Stimulated activated CD8-positive, alpha-beta memory T cell treated with anti-CD3 and anti-CD28 coated beads, Interleukin-12 subunit alpha, Interleukin-12 subunit beta, amount 100 ng/mL, for 24 hours (primary cell): ENCODE data around the gene NOS1AP.

Source experiments
- DNase-seq: peaks from one replicate; pipeline ENCODE4 v3.0.0-alpha.2; 2020; ENCODE audit errors: extremely low read depth

The NOS1AP gene

DNA sequence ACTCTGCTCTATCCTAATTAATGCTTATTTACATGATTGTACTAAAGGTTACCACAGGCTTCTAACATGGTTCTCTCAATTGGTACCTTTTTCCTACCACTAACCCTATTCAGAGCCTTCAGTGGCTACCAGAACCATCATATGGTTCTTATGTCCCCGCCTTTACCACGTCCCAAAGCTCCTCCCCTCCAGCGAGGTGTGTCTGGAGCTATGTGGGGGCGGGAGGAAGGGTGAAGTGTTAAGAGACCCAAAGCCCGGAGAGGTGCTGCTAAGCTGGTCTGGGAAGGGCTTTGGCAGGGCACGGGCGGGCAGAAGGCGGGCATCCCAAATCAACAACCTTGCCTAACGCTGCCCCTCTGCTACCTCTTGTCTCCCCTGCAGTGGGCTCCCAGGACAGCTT lies 297.2 kb downstream of the NOS1AP start:
- no peak for DNase-seq

DNA sequence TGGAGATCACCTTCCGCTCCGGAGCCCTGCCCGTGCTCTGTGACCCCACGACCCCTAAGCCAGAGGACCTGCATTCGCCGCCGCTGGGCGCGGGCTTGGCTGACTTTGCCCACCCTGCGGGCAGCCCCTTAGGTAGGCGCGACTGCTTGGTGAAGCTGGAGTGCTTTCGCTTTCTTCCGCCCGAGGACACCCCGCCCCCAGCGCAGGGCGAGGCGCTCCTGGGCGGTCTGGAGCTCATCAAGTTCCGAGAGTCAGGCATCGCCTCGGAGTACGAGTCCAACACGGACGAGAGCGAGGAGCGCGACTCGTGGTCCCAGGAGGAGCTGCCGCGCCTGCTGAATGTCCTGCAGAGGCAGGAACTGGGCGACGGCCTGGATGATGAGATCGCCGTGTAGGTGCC lies 297.6 kb downstream of the NOS1AP start:
- DNase-seq, result no peak

DNA sequence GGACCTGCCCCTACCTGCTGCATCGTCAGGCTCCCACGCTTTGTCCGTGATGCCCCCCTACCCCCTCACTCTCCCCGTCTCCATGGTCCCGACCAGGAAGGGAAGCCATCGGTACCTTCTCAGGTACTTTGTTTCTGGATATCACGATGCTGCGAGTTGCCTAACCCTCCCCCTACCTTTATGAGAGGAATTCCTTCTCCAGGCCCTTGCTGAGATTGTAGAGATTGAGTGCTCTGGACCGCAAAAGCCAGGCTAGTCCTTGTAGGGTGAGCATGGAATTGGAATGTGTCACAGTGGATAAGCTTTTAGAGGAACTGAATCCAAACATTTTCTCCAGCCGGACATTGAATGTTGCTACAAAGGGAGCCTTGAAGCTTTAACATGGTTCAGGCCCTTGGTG lies 298.3 kb downstream of the NOS1AP start:
- no peak for DNase-seq

DNA sequence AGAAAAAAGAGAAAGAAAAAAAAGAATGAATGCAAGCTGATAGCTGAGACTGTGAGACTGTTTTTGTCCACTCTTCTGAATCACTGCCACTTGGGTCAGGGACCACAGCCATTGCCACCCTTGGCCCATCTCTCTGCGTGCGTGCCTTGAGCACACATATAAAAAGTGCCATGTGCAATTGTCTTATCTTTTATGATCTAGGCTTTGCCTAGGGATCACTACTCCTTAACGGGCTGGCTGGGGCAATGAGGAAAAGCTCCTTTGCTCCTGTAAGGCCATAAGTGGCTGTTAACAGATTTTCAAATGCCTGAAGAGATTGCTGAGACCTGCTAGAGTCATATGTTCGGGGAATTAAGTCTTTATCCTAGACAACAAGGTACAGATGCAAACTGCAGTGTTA lies 299.0 kb downstream of the NOS1AP start:
- DNase-seq, result no peak

DNA sequence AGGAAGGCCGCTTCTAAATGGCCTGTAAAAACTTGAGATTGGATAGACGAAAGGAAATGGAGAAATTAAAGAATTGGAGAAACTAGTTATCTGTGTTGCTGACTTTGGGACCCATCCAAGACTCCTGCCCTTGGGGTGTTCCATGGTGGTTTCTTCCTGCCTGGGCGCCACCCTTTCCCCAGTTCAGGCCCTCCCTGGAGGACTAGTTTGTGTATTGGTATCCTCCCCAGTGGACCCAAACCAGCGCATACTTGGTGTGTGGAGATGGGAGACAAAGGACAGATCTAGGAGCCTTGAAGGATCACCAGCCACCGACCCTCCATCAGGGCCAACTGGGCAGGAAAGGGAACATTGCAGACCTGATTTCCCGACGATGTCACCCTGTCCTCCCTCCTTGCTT lies 300.1 kb downstream of the NOS1AP start:
- no peak for DNase-seq

DNA sequence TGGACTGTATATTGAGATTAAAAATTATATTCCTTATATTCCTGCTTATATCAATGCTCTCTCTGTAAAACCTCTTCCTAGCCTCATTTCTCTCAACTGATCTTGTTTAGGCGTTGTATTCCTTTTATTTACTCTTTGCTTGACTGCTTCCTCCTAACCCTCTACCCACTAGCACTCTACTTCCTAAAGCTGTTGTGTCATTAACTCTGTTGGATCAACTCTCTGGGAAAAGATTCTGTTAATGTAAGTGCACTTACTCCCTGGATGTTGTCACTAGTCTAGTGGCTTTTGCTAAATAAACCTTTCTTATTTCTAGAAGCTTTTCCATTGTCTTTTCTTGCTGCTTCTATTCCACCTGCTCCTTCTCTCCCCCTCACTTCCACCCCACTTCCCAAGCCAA lies 300.7 kb downstream of the NOS1AP start:
- no peak for DNase-seq

DNA sequence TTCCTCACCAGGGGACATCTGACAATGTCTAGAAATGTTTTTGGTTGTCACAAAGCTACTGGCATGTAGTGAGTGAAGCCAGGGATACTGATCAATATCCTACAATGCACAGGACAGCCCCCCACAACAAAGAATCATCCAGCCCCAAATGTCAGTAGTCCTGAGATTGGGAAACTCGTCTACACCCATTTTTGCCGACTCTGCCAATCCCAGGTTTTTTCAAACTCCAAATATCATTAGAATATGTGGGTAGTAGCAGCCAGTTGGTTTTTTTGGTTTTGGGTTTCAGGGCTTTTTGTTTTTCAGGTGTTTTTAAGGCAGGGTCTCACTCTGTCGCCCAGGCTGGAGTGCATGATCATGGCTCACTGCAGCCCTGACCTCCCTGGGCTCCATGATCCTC lies 301.2 kb downstream of the NOS1AP start:
- DNase-seq, result no peak

DNA sequence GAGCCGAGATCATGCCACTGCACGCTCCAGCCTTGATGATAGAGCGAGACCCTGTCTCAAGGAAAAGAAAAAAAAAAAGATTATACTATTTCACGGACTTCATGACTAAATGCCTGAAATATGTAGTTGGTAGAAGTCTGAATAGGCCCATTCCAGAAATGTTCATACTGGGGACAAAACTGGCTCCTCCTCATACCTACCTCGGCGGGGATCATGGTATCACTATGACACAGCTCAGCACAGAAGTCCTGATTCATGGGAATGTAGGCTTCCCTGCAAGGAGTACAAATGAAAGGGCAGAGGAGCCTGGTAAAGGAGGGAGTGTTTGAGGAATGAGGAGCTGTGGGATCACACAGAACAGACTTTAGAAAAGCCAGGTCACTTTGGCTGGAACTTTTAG lies 302.1 kb downstream of the NOS1AP start:
- no peak for DNase-seq

DNA sequence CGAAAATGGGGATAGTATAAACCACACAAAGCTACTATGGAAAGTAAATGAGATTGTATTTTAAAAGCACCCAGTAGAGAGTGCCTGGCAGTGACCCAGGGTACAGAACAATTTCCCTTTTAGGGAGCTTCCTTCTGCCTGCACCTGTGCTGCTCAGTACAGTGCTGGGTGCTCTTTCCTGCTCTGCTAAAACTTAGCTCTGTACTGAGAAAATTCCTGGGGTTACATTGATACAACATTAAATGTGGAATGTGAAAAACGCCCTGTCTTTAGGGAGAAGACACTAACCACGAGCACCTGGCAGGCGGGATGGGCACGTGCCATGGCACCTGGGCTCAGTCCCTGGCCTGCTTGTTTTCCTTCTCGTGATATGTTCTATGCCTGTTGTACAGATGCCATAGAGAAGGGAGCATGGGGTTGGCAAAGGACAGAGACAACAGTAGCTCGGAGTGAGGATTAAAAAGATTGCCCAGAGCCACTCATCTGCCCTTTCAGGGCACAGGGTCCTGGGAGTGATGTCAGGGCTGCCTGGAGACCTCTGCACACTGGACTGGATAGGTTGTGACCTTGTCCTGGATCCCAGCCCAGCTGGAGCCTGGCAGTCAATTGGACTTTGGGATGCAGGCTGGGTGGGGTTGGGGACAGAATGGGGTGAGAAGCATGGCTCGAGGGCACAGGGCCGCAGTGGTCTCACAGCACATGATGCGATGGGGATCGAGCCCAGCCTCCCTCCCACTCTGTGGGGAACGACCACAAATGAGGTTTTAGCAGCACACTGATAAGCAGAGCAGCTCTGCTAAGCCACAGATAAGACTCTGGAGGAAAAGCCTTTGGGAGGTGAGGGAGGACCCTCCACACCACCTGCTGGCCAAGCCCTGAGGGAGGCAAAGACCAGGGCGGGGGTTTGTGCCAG lies 302.9 kb downstream of the NOS1AP start:
- DNase-seq, result no peak

DNA sequence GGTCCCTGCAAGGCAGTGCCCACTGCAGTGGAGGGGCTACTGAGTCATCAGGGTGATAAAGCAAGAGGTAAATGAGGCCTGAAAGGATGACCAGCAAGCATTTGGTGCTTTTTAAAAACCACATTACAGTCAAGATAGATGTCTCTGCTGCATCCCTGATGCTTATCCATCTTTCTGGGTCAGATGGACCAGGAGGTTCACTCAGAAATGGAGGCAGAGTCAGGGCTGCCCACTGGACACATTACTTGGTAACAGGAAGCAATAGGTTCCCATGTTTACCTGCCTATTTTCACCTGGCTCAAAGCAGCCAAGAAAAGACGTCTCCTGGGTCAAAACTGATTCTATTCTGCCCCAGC lies 303.6 kb downstream of the NOS1AP start:
- no peak for DNase-seq

DNA sequence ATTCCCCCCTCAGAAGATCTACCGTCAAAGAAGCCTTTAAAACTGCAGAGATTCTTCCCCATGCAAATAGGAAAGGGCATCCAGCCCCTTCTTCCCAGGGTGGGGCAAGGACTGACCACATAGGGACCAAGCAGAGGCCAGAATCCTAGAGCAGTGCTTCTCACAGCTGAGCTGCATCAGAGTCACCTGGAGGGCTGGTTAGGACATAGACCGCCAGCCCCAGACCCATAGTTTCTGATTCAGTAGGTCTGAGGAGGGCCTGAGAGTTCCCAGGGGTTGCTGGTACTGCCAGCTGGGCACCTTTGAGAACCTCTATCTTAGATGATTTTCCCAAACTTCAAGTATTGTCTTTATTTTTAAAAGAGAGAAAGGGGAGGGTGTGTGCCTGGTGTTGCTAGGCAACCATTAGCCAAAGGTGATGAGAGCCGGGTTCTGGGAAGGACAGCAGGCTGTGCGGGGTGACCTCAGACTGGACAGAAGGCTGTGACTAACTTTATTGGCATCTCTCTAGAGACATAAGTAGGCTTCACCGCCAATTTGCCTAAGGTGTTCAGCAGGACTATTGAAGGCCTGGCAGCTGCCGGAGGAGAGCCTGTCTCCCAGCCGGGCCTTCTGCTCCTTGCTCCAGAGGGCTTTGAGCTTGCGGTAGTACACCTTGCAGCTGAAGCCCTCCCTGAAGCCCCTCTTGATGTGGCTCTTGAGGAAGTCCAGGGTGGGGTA lies 304.2 kb downstream of the NOS1AP start:
- DNase-seq, result no peak

DNA sequence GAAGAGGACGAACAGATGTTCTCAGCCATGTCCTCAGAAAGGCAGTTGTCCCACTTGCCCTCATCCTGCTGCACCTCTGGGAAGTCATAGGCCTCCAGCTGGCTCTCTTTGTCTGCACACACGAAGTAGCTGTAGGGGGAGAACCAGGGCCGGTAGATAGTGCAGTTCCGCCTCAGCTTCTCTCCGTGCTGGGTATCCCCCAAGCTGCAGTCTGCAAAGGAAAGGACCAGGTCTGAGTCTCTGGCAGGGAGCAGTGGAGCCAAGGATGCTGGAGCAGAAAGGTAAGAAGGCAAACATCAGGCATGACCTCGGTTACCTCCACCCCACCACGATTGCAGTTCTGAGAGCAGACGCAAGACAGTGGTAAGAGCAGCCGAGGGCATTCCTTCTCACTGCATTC lies 304.9 kb downstream of the NOS1AP start:
- DNase-seq, result no peak

DNA sequence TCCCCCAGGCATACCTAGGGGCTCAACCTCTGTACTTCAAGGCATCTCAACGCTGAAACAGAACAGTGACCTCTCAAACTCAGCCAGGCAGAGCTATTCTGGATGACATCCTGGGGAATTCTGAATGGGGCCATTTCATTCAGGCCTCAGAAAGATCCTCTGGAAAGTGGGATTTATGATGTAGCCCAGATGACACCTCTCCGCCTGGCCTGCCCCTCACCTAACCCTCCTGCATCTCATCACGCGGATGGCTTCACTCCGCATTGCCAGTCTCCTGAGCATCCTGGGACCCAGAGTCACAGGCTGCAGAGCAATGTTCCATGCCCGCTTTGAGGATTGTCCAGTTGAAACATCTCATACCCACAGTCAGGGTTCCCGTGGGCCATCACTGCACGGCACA lies 306.0 kb downstream of the NOS1AP start:
- DNase-seq, result no peak

DNA sequence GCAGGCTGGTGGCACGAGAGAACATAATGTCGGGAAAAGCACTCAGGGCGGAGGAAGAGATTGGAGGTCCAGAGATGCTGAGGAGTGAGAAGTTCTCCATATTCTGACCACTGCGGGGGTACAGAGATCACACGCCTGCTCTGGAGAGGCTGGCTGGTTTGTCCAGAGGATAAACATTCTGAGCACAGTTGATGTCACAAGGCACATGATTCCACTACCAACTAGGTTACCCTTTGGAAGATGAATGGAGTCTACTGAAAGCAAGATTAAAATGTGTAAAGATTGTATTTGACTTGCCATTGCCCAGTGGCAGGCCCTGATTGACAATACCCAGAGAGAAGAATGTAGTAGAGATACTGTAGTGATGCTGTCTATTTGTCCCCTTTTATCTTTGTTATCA lies 307.2 kb downstream of the NOS1AP start, which contains the start of gene SPATA46:
SPATA46 (minus strand) TSS at position 164 of the 400 bp plus-strand sequence; CDS start at position 100, 64 bp downstream.
- no peak for DNase-seq

DNA sequence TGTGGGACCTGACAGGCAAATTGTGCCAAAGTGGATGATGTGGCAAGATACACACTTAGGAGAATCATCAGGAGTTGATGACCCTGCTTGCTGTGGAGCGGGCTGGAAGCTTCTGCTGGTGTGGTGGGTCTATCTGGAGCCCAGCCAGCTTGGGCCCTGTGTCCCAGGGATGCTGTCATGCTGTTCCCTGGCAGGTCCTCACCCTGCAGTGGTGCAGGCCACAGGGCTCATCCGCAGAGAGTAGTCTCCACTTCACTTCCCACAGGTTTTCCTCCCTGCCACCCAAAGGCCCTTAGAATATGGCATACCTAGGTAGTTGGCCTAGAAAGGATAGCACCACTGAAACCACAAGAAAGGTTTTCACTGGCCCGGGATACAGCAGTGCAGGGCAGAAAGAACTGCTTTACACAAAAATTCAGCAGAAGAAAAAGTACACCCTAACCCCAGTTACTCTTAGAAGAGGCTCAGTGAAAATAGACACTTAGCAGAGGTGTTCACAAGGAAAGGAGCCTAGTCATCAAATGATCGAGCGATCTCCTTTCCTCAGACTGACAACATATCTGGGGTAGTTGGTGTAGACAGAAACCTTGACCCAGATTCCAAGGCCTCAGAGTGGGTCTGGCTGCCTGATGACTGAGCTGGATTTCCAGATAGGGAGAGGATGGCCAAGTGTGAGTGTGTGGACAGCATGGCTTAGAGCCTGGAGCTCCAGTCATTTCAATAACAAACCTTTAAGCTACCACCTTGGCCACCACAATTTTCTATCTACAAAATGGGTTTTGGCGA lies 310.8 kb downstream of the NOS1AP start:
- no peak for DNase-seq

DNA sequence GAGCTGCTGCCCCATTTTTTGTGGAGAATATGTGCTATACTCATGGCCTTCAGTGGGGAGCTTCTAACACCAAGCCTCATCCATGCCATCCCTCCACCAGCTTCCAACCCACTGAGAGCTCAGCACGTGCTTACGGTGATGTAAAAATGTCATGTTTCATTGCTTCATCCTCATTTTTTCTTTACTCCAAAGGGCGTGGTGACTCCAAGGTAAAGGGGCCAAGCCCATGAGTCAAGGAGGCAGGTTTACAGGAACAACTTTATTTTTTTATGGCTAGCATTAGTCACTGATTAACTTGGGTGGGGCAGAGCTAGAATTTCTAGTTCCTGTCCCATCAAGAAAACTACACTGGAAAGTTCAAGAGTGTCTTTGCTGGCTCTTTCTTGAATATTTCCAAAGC lies 311.9 kb downstream of the NOS1AP start, which contains the start of gene C1orf226:
C1orf226 (plus strand) TSS at position 346 of the 400 bp plus-strand sequence. CDS start 174 bp downstream, outside the sequence.
- DNase-seq, result no peak

DNA sequence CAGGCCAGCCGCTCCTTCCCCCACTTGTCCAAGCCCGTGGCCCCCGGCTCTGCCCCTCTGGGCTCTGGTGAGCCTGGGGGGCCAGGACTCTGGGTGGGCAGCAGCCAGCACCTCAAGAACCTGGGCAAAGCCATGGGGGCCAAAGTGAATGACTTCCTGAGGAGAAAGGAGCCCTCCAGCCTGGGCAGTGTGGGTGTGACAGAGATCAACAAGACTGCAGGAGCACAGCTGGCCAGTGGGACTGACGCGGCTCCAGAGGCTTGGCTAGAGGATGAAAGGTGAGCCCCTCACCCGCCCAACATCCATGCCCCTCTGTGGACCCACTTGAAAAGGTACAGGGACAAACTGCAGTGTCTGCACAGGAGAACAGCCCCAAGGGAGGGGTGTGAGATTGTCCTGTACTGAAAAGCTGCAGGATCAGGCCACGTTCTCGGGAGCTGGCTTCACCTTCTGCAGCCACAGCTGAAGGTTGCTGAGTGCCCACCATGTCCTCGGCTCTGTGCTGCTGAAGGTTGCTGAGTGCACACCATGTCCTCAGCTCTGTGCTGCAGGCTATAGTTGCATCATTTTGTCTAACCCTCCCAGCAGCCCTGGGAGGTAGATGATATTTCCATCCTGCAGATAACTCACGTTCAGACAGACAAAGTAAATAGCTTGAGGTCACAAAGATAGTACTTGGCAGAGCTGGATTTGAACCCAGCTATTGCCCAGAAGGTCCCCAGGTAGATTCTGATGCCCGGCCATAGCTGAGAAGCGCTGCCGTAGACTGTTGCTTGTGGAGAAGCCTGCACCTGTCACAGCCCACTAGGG lies 312.7 kb downstream of the NOS1AP start:
- no peak for DNase-seq

DNA sequence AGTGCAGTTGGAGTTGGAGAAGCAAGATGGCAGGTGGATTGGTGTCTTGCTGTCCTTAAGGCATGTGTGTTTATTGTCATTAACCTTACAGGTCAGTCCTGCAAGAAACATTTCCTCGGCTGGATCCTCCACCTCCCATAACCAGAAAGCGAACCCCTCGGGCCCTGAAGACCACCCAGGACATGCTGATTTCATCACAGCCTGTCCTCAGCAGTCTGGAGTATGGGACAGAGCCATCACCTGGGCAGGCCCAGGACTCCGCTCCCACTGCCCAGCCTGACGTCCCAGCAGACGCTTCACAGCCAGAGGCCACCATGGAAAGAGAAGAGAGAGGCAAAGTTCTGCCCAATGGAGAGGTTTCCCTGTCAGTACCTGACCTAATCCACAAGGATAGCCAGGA lies 313.6 kb downstream of the NOS1AP start:
- no peak for DNase-seq

DNA sequence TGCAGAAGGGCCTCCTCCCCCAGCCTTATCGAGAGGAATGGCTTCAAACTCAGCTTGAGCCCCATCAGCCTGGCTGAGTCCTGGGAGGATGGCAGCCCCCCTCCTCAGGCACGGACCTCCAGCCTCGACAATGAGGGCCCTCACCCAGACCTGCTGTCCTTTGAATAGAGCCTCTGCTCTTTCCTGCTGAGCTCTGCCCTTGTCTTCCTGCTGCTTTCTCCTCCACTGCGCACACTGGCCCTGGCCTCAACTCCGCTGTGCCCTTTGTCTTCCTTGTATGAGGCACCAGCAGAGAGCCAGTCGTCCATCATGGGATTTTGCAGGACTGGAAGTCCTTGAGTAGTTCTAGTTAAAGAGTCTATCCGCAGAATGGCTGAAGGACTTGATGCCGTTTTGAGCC lies 314.0 kb downstream of the NOS1AP start:
- no peak for DNase-seq

DNA sequence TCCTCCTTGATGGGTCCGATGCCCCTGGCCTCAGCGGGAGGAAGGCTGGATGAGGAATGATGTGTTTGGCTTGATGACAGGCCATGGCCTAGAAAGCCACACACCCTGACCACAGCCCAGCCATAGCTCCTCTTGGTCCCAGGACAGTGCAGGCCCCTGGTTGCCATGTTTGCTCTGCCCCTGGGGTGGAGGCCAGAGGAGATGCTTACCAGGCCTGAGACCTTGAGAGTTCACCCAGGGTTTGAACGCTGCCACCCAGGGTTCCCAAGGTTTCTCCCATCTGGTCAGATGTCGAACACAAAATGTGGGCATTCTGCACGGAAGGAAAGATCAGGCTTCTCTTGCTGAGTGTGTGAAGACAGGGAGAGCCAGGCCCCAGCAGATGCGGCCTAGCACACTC lies 314.6 kb downstream of the NOS1AP start:
- DNase-seq, result no peak

DNA sequence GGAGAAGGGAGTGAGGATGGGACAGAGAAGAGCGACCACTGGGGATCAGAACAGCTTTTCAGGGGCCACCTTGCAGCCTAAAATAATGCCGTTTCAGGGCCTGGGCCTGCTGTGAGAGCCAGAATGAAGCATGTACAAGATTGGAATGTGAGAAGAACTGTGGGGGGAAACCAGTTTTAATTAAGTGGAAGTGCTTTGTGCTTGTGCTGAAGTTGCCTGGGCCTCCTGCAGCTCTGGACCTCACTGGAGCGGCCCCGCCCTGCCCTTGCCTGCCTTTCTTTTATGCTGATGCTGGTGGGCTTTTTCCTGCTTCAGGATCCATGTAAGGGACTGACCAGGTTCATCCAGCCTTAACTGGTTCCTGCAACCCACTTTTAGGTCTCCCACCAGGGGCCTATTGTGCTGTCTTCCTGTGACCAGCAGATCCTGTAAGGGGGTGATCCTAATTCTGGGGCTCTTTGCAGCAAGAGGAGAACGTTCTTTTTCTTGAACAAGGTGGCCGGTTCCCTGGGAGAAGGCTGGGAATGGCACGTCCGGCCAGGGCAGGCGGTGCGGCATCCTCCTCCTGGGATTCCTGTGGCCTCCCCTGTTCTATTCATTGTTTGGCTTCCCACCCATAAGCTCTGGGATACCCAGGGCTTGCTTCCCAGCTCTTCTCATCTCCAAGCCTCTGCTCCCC lies 315.2 kb downstream of the NOS1AP start:
- no peak for DNase-seq
